ENCODE data around the gene XRCC5. TPM values are rescaled to one million over a fixed set of nuclear protein-coding genes. Genes with fewer than 3 reads are reported as not detected.

XRCC5 gene
- total and polyA plus RNA-seq, 8 donors, result 212 to 302 (median 262) TPM

GRCh38 chr2:216188559-216188850, 79.4 kb downstream of the XRCC5 start:
- intact Hi-C loops (cut with DNase I), result no loop called here
- Histone ChIP-seq H3K27me3 (no peaks in the 10 kb centered on the region), H3K9me3 (no peaks in the 10 kb centered on the region), H3K4me1 (peaks cover 0 to 20% of the 10 kb centered on the region in 2 donors), H3K36me3 (peaks cover 0 to 37% of the 10 kb centered on the region in 2 donors), H3K4me3 (no peak overlapping the region), H3K27ac (no peak overlapping the region)
- no peak for DNase-seq
- ATAC-seq, result no peak
- no peak for TF ChIP-seq CTCF (IDR thresholded peaks at IDR 0.05)

GRCh38 chr2:216188956-216189355, 79.8 kb downstream of the XRCC5 start:
- Histone ChIP-seq H3K4me3 (no peak overlapping the region), H3K9me3 (no peaks in the 10 kb centered on the region), H3K27ac (no peak overlapping the region), H3K36me3 (peaks cover 0 to 42% of the 10 kb centered on the region in 2 donors), H3K27me3 (no peaks in the 10 kb centered on the region), H3K4me1 (peaks cover 0 to 17% of the 10 kb centered on the region in 2 donors)
- ATAC-seq (no peak), DNase-seq (no peak)
- no peak for TF ChIP-seq CTCF (IDR thresholded peaks at IDR 0.05)
- intact Hi-C loops (cut with DNase I), result no loop called here

GRCh38 chr2:216189410-216189809, 80.3 kb downstream of the XRCC5 start:
- Histone ChIP-seq H3K9me3 (no peaks in the 10 kb centered on the region), H3K4me3 (no peak overlapping the region), H3K27ac (no peak overlapping the region), H3K4me1 (peaks cover 0 to 17% of the 10 kb centered on the region in 2 donors), H3K36me3 (peaks cover 0 to 46% of the 10 kb centered on the region in 2 donors), H3K27me3 (no peaks in the 10 kb centered on the region)
- intact Hi-C loops (cut with DNase I), result no loop called here
- no peak for DNase-seq
- TF ChIP-seq CTCF (IDR thresholded peaks at IDR 0.05), result no peak
- no peak for ATAC-seq

GRCh38 chr2:216192181-216192580, 83.0 kb downstream of the XRCC5 start:
- no peak for DNase-seq
- no peak overlapping the region for H3K4me3 ChIP-seq
- H3K27me3 ChIP-seq, result no peaks in the 10 kb centered on the region
- H3K9me3 ChIP-seq, result no peaks in the 10 kb centered on the region
- H3K4me1 ChIP-seq, result peaks cover 0 to 8% of the 10 kb centered on the region in 2 donors
- H3K36me3 ChIP-seq, result peaks cover 0 to 74% of the 10 kb centered on the region in 2 donors
- no peak overlapping the region for H3K27ac ChIP-seq
- TF ChIP-seq CTCF (IDR thresholded peaks at IDR 0.05), result no peak
- ATAC-seq, result no peak
- intact Hi-C loops (cut with DNase I), result no loop called here

- H3K36me3 ChIP-seq, result peaks cover 0 to 81% of the 10 kb centered on the region in 2 donors
- no peaks in the 10 kb centered on the region for H3K27me3 ChIP-seq
- H3K4me1 ChIP-seq, result peaks cover 0 to 8% of the 10 kb centered on the region in 2 donors
- no peak overlapping the region for H3K27ac ChIP-seq
- intact Hi-C loops (cut with DNase I), result no loop called here
- no peak for ATAC-seq
- no peak for DNase-seq
- H3K4me3 ChIP-seq, result no peak overlapping the region
- TF ChIP-seq CTCF (IDR thresholded peaks at IDR 0.05), result no peak
- H3K9me3 ChIP-seq, result no peaks in the 10 kb centered on the region
These were observed 83.8 kb downstream of the XRCC5 start for GRCh38 chr2:216192931-216193330.
